Hematopoietic multipotent progenitor cell treated with erythropoietin and hydrocortisone succinate and interleukin-3 and kit ligand, for 8 days (in vitro differentiated cells): Measurements from ENCODE around the gene DAZL.
"Not testable (repeated sequence)": the region's sequence is repeated elsewhere in the genome, so short reads cannot be mapped to it uniquely, and the experiment has no call there.

Experiments
- DNase-seq: peaks from one replicate; pipeline ENCODE4 v3.0.0-alpha.2; 2015

Gene DAZL

GRCh38 chr3:16604887-16605602, at the start of gene DAZL:
Gene DAZL (minus strand): TSS chr3:16605423. CDS start chr3:16605205, 218 bp downstream.
- DNase-seq: no peak

- DNase-seq: peak; percentile 29
Measured at GRCh38 chr3:16654976-16655375, 49.8 kb upstream of the DAZL start.

- DNase-seq: no peak
Measured at GRCh38 chr3:16653712-16654111, 48.5 kb upstream of the DAZL start.

- DNase-seq: no peak
Measured at GRCh38 chr3:16647668-16648067, 42.4 kb upstream of the DAZL start.

GRCh38 chr3:16639806-16640205, 34.6 kb upstream of the DAZL start:
- DNase-seq: no peak

GRCh38 chr3:16633948-16634347, 28.7 kb upstream of the DAZL start:
- DNase-seq: no peak

- no peak for DNase-seq
Measured at GRCh38 chr3:16632395-16632794, 27.2 kb upstream of the DAZL start.

GRCh38 chr3:16618721-16619120, 13.5 kb upstream of the DAZL start:
- no peak for DNase-seq

- not testable (repeated sequence) for DNase-seq
Measured at GRCh38 chr3:16617155-16617554, 11.9 kb upstream of the DAZL start.

- DNase-seq: no peak
Measured at GRCh38 chr3:16616083-16616482, 10.9 kb upstream of the DAZL start.

- DNase-seq: no peak
Measured at GRCh38 chr3:16614033-16615031, 9.1 kb upstream of the DAZL start.

- no peak for DNase-seq
Measured at GRCh38 chr3:16609927-16610580, 4.8 kb upstream of the DAZL start.

- DNase-seq: no peak
Measured at GRCh38 chr3:16608816-16609215, 3.6 kb upstream of the DAZL start.

GRCh38 chr3:16607718-16608117, 2.5 kb upstream of the DAZL start:
- DNase-seq: no peak

- no peak for DNase-seq
Measured at GRCh38 chr3:16606398-16606797, 1.2 kb upstream of the DAZL start.

GRCh38 chr3:16605966-16606365, 743 bp upstream of the DAZL start:
- DNase-seq: no peak

- DNase-seq: no peak
Measured at GRCh38 chr3:16604433-16604832, 790 bp downstream of the DAZL start.

GRCh38 chr3:16601537-16602005, 3.7 kb downstream of the DAZL start:
- no peak for DNase-seq

GRCh38 chr3:16600780-16601536, 4.3 kb downstream of the DAZL start:
- peak; percentile 82 for DNase-seq

GRCh38 chr3:16599694-16600093, 5.5 kb downstream of the DAZL start:
- DNase-seq: no peak

GRCh38 chr3:16596352-16597032, 8.7 kb downstream of the DAZL start:
- no peak for DNase-seq

- no peak for DNase-seq
Measured at GRCh38 chr3:16595778-16596177, 9.4 kb downstream of the DAZL start.
